GM23248 (cell line): ENCODE data around the gene FXR2. TPM values are rescaled to one million over a fixed set of nuclear protein-coding genes. Genes with fewer than 3 reads are reported as not detected.

Experiments
- DNase-seq: peaks from one replicate; pipeline ENCODE4 v3.0.0-alpha.2; 2015
- H2AFZ ChIP-seq: fragments of 200-600 bp; sonication (generic); 2 replicates; pipeline ENCODE4 v1.6.1; 2016; ENCODE audit warnings: antibody characterized with exemption
- H3F3A ChIP-seq: fragments of 200-600 bp; sonication (generic); 2 replicates; pipeline ENCODE4 v1.6.1; 2016; ENCODE audit warnings: mild to moderate bottlenecking, antibody characterized with exemption, mixed run types; ENCODE audit not compliant: insufficient read depth
- H3K27ac ChIP-seq: fragments of 200-600 bp; sonication (generic); 2 replicates; pipeline ENCODE4 v1.5.1; 2016; ENCODE audit warnings: mild to moderate bottlenecking
- H3K27me3 ChIP-seq: fragments of 200-600 bp; sonication (generic); replicated peaks from 2 replicates; pipeline ENCODE4 v1.6.1; 2016; ENCODE audit warnings: mild to moderate bottlenecking; ENCODE audit not compliant: insufficient read depth
- H3K36me3 ChIP-seq: fragments of 200-600 bp; sonication (generic); 2 replicates; pipeline ENCODE4 v1.6.1; 2016; ENCODE audit warnings: low read depth, mild to moderate bottlenecking
- H3K4me1 ChIP-seq: fragments of 200-600 bp; sonication (generic); 2 replicates; pipeline ENCODE4 v1.6.1; 2016; ENCODE audit warnings: mild to moderate bottlenecking; ENCODE audit not compliant: insufficient read depth
- H3K4me2 ChIP-seq: fragments of 200-600 bp; sonication (generic); one replicate; pipeline ENCODE4 v1.6.1; 2016; ENCODE audit warnings: mild to moderate bottlenecking; ENCODE audit not compliant: unreplicated experiment
- H3K4me3 ChIP-seq: fragments of 200-600 bp; sonication (generic); 2 replicates; pipeline ENCODE4 v1.5.1; 2016; ENCODE audit warnings: mild to moderate bottlenecking
- H3K79me2 ChIP-seq: fragments of 200-600 bp; sonication (generic); 2 replicates; pipeline ENCODE4 v1.6.1; 2016; ENCODE audit warnings: mild to moderate bottlenecking; ENCODE audit not compliant: insufficient read depth
- H3K9ac ChIP-seq: fragments of 200-600 bp; sonication (generic); 2 replicates; pipeline ENCODE4 v1.6.1; 2016; ENCODE audit warnings: mild to moderate bottlenecking
- H3K9me2 ChIP-seq: fragments of 200-600 bp; sonication (generic); 2 replicates; pipeline ENCODE4 v1.6.1; 2016; ENCODE audit warnings: mixed run types, mild to moderate bottlenecking, moderate library complexity; ENCODE audit not compliant: insufficient read depth
- H3K9me3 ChIP-seq: fragments of 200-600 bp; sonication (generic); one replicate; pipeline ENCODE4 v1.6.1; 2017; ENCODE audit warnings: low read depth
- H4K20me1 ChIP-seq: fragments of 200-600 bp; sonication (generic); 2 replicates; pipeline ENCODE4 v1.6.0; 2016; ENCODE audit not compliant: insufficient read depth
- EZH2 ChIP-seq: fragments of 200-600 bp; sonication (generic); IDR thresholded peaks from 2 replicates; pipeline ENCODE4 v1.6.1; 2018; ENCODE audit warnings: antibody characterized with exemption, mild to moderate bottlenecking; ENCODE audit not compliant: insufficient read depth, poor library complexity, severe bottlenecking
- EZH2phosphoT487 ChIP-seq: fragments of 200-600 bp; sonication (generic); IDR thresholded peaks from 2 replicates; pipeline ENCODE4 v1.6.1; 2018; ENCODE audit warnings: antibody characterized with exemption, moderate library complexity, mild to moderate bottlenecking, low read depth; ENCODE audit not compliant: insufficient read depth
- WGBS, 2 experiments: methylation state at CpG; one replicate each; pipeline ENCODE4 v1.1.6; 2015 to 2017; ENCODE audit warnings: low lambda C conversion rate in 2 of 2, low coverage in 1 of 2; ENCODE audit errors: missing lambda C conversion rate in 2 of 2; 5-methylcytosine and 5-hydroxymethylcytosine counted together
- in situ Hi-C: fragments of 300-500 bp; cut with MboI; formaldehyde crosslinking; loops from 2 replicates; pipeline ENCODE4 v1.15.0; 2020
- polyA plus RNA-seq: library from polyadenylated mRNA; unstranded; fragments of >200 nt; fragmentation: Nextera tagmentation; extraction: Ambion mirVana; gene quantifications from 2 replicates; pipeline ENCODE4 v1.2.1, GENCODE V29; 2016
- total RNA-seq: library from RNA; depleted of rRNA; stranded (reverse); fragments of >200 nt; shearing (Covaris generic); gene quantifications from 2 replicates; pipeline ENCODE4 v1.2.3, GENCODE V29; 2014

FXR2 gene
- total and polyA plus RNA-seq, 2 experiments from 2014 or later: 10.9 to 57.1 TPM

GRCh38 chr17:7574176-7574953, 40.3 kb downstream of the FXR2 start:
- Histone ChIP-seq H2AFZ (no peak overlapping the region), H3K27ac (peak overlapping the region; percentile 96), H4K20me1 (peaks cover 33% of the 10 kb centered on the region), H3K79me2 (peaks cover 76% of the 10 kb centered on the region), H3K9me3 (no peaks in the 10 kb centered on the region), H3K4me1 (peaks cover 30% of the 10 kb centered on the region), H3K9me2 (no peaks in the 10 kb centered on the region), H3K36me3 (peaks cover 44% of the 10 kb centered on the region), H3K9ac (peak overlapping the region; percentile 99), H3K4me3 (peak overlapping the region; percentile 93), H3K4me2 (peak overlapping the region; percentile 79), H3K27me3 (no peaks in the 10 kb centered on the region), H3F3A (peaks cover 62% of the 10 kb centered on the region)
- TF ChIP-seq EZH2: no peak
- TF ChIP-seq EZH2phosphoT487: no peak
- peak; percentile 54 for DNase-seq
- in situ Hi-C loops: no loop called here
- WGBS, 2 experiments: 6% methylated on average over 14 to 15 of the region's 15 CpGs

- Histone ChIP-seq H4K20me1 (peaks cover 33% of the 10 kb centered on the region), H3K36me3 (peaks cover 42% of the 10 kb centered on the region), H3K27me3 (no peaks in the 10 kb centered on the region), H3K4me1 (peaks cover 23% of the 10 kb centered on the region), H3F3A (peaks cover 57% of the 10 kb centered on the region), H3K9ac (peak overlapping the region; percentile 99), H3K9me3 (no peaks in the 10 kb centered on the region), H3K9me2 (no peaks in the 10 kb centered on the region), H3K79me2 (peaks cover 84% of the 10 kb centered on the region), H3K27ac (peak overlapping the region; percentile 96), H3K4me3 (peak overlapping the region; percentile 93), H2AFZ (no peak overlapping the region), H3K4me2 (peak overlapping the region; percentile 79)
- in situ Hi-C loops: no loop called here
- DNase-seq: peak; percentile 95
- TF ChIP-seq EZH2phosphoT487: no peak
- no peak for TF ChIP-seq EZH2
- WGBS, 2 experiments: 0 to 1% methylated on average over 58 to 64 of the region's 71 CpGs
Measured at GRCh38 chr17:7573324-7574080, 41.2 kb downstream of the FXR2 start.

GRCh38 chr17:7572588-7573323, 41.9 kb downstream of the FXR2 start:
- Histone ChIP-seq H3K36me3 (peaks cover 36% of the 10 kb centered on the region), H3K4me2 (peak overlapping the region; percentile 79), H3K27ac (peak overlapping the region; percentile 96), H3K27me3 (no peaks in the 10 kb centered on the region), H2AFZ (no peak overlapping the region), H3K9ac (peak overlapping the region; percentile 99), H3K4me3 (peak overlapping the region; percentile 93), H3K9me3 (no peaks in the 10 kb centered on the region), H3K4me1 (peaks cover 22% of the 10 kb centered on the region), H3K9me2 (no peaks in the 10 kb centered on the region), H4K20me1 (peaks cover 33% of the 10 kb centered on the region), H3K79me2 (peaks cover 87% of the 10 kb centered on the region), H3F3A (peaks cover 50% of the 10 kb centered on the region)
- TF ChIP-seq EZH2: no peak
- TF ChIP-seq EZH2phosphoT487: no peak
- 1 to 2% methylated on average over 47 to 53 of the region's 73 CpGs for WGBS, 2 experiments
- in situ Hi-C loops: no loop called here
- peak; percentile 100 for DNase-seq

GRCh38 chr17:7572338-7572587, 42.4 kb downstream of the FXR2 start:
- 0 to 3% methylated on average over 11 of the region's 11 CpGs for WGBS, 2 experiments

More at GRCh38 chr17:7572338-7572587, 42.4 kb downstream of the FXR2 start:
- Histone ChIP-seq H3F3A (peaks cover 45% of the 10 kb centered on the region), H3K9me2 (no peaks in the 10 kb centered on the region), H3K27ac (peak overlapping the region; percentile 73), H3K9ac (peak overlapping the region; percentile 84), H2AFZ (peak overlapping the region; percentile 23; the same call in 1 of the 2 replicates), H3K27me3 (no peaks in the 10 kb centered on the region), H3K79me2 (peaks cover 87% of the 10 kb centered on the region), H3K9me3 (no peaks in the 10 kb centered on the region), H3K4me2 (peak overlapping the region; percentile 75), H3K36me3 (peaks cover 32% of the 10 kb centered on the region), H3K4me3 (peak overlapping the region; percentile 81), H4K20me1 (peaks cover 29% of the 10 kb centered on the region), H3K4me1 (peaks cover 22% of the 10 kb centered on the region)
- no peak for TF ChIP-seq EZH2
- no peak for TF ChIP-seq EZH2phosphoT487
- in situ Hi-C loops: no loop called here
- no peak for DNase-seq
